ENCODE data around the gene CRYL1. TPM values are rescaled to one million over a fixed set of nuclear protein-coding genes. Genes with fewer than 3 reads are reported as not detected.

The CRYL1 gene
- total RNA-seq, 1 donor: 21.3 TPM

- H3K4me3 ChIP-seq (ENCODE audit: low read depth, low read length): no peak overlapping the region
- peak; percentile 67 for DNase-seq (ENCODE audit: low read depth)
- TF ChIP-seq CTCF (IDR thresholded peaks at IDR 0.05; ENCODE audit: insufficient read depth, low read length): no peak
These were observed 7.0 kb downstream of the CRYL1 start for GRCh38 chr13:20518660-20519100.

GRCh38 chr13:20514866-20515265, 10.8 kb downstream of the CRYL1 start:
- no peak for DNase-seq (ENCODE audit: low read depth)
- TF ChIP-seq CTCF (IDR thresholded peaks at IDR 0.05; ENCODE audit: insufficient read depth, low read length): no peak
- no peak overlapping the region for H3K4me3 ChIP-seq (ENCODE audit: low read depth, low read length)

GRCh38 chr13:20513466-20513995, 12.1 kb downstream of the CRYL1 start:
- DNase-seq (ENCODE audit: low read depth): no peak
- no peak for TF ChIP-seq CTCF (IDR thresholded peaks at IDR 0.05; ENCODE audit: insufficient read depth, low read length)
- no peak overlapping the region for H3K4me3 ChIP-seq (ENCODE audit: low read depth, low read length)

GRCh38 chr13:20512042-20512683, 13.5 kb downstream of the CRYL1 start:
- no peak for TF ChIP-seq CTCF (IDR thresholded peaks at IDR 0.05; ENCODE audit: insufficient read depth, low read length)
- H3K4me3 ChIP-seq (ENCODE audit: low read depth, low read length): no peak overlapping the region
- DNase-seq (ENCODE audit: low read depth): no peak

- no peak overlapping the region for H3K4me3 ChIP-seq (ENCODE audit: low read depth, low read length)
- TF ChIP-seq CTCF (IDR thresholded peaks at IDR 0.05; ENCODE audit: insufficient read depth, low read length): no peak
- no peak for DNase-seq (ENCODE audit: low read depth)
These were observed 19.0 kb downstream of the CRYL1 start for GRCh38 chr13:20506696-20507095.

- DNase-seq (ENCODE audit: low read depth): no peak
- no peak for TF ChIP-seq CTCF (IDR thresholded peaks at IDR 0.05; ENCODE audit: insufficient read depth, low read length)
- no peak overlapping the region for H3K4me3 ChIP-seq (ENCODE audit: low read depth, low read length)
These were observed 20.0 kb downstream of the CRYL1 start for GRCh38 chr13:20505405-20506366.

All from fibroblast of the aortic adventitia (primary cell).